Panc1 (cell line): ENCODE results near the gene FOXO6. TPM values are rescaled to one million over a fixed set of nuclear protein-coding genes. Genes with fewer than 3 reads are reported as not detected.

ENCODE experiments used
- ATAC-seq: fragments of 200-7000 bp; cut with Tn5 transposase; 2 replicates; pipeline ENCODE4 v1.9.1; 2020; ENCODE audit warnings: mild to moderate bottlenecking, moderate library complexity
- BruUV-seq: library from RNA; stranded (reverse); fragments of 400-500 nt; replicated peaks from 2 replicates; lab custom pipeline; 2021; lab: Mats Ljungman, UMichigan
- CTCF ChIA-PET: fragments of 300-600 bp; sonication (Branson Sonifier 250); formaldehyde crosslinking; loops from one replicate; lab custom pipeline; 2022; ENCODE audit warnings: antibody characterized with exemption; lab: Charles Lee
- POLR2A ChIA-PET: fragments of 300-600 bp; sonication (Branson Sonifier 250); formaldehyde crosslinking; loops from one replicate; lab custom pipeline; 2022; ENCODE audit warnings: antibody characterized with exemption; lab: Charles Lee
- DNase-seq: peaks from one replicate; pipeline ENCODE4 v3.0.0-alpha.2; 2010; ENCODE audit warnings: low read depth, low spot score
- H3K27ac ChIP-seq: 2 replicates; pipeline ENCODE4 v1.5.1; 2011; ENCODE audit warnings: mild to moderate bottlenecking, low read length, inconsistent platforms
- H3K27me3 ChIP-seq: fragments of 200-500 bp; sonication (Bioruptor generic); 2 replicates; pipeline ENCODE4 v1.6.0; 2014; ENCODE audit warnings: low read length, inconsistent platforms; ENCODE audit not compliant: control insufficient read depth, insufficient read depth
- H3K36me3 ChIP-seq: fragments of 200-500 bp; sonication (Bioruptor generic); 2 replicates; pipeline ENCODE4 v1.5.1; 2014; ENCODE audit warnings: inconsistent platforms, mild to moderate bottlenecking, low read length, moderate library complexity; ENCODE audit not compliant: control insufficient read depth, insufficient read depth
- H3K4me1 ChIP-seq: 2 replicates; pipeline ENCODE4 v1.5.1; 2011; ENCODE audit warnings: inconsistent platforms, mild to moderate bottlenecking, low read length, moderate library complexity; ENCODE audit not compliant: control insufficient read depth, insufficient read depth
- H3K4me3 ChIP-seq, 2 experiments: 2 replicates each; pipeline ENCODE4 v1.5.1; 2011 to 2012; ENCODE audit warnings: low read depth in 2 of 2, low read length in 2 of 2, mild to moderate bottlenecking in 2 of 2, inconsistent platforms in 1 of 2, moderate library complexity in 1 of 2
- H3K9me3 ChIP-seq: fragments of 200-500 bp; sonication (Bioruptor generic); 2 replicates; pipeline ENCODE4 v1.5.1; 2014; ENCODE audit warnings: low read depth, mild to moderate bottlenecking, inconsistent platforms, low read length, moderate library complexity; ENCODE audit not compliant: control insufficient read depth, insufficient read depth
- POLR2AphosphoS5 ChIP-seq: IDR thresholded peaks from 2 replicates; pipeline ENCODE4 v1.6.1; 2012; ENCODE audit warnings: mild to moderate bottlenecking, low read depth, low read length, moderate library complexity
- SIN3A ChIP-seq: IDR thresholded peaks from 2 replicates; pipeline ENCODE4 v1.6.1; 2012; ENCODE audit warnings: low read depth, mild to moderate bottlenecking, low read length, moderate library complexity, borderline replicate concordance; ENCODE audit not compliant: insufficient read depth
- TCF7L2 ChIP-seq: IDR thresholded peaks from 2 replicates; pipeline ENCODE4 v1.6.1; 2011; ENCODE audit warnings: mild to moderate bottlenecking, low read depth, low read length, inconsistent platforms
- in situ Hi-C: cut with HindIII; loops from 2 replicates; pipeline ENCODE4 v1.10.0; 2016; ENCODE audit warnings: low sequenced_read_pairs, low pct_unique_long_range_greater_than_20kb
- intact Hi-C: fragments of 100-400 bp; cut with micrococcal nuclease; formaldehyde crosslinking; loops from one replicate; pipeline ENCODE4 v1.10.0; 2022; ENCODE audit not compliant: unreplicated experiment
- total RNA-seq: library from RNA; stranded (reverse); gene quantifications from one replicate; pipeline ENCODE4 v1.2.1, GENCODE V29; 2021; ENCODE audit not compliant: unreplicated experiment
- TF ChIP-seq, protein P1 (sequence below), 2 experiments: IDR thresholded peaks; 2 replicates each; pipeline ENCODE4 v1.6.1; 2011 to 2012; ENCODE audit warnings: low read depth in 2 of 2, control low read depth in 1 of 2, low read length in 1 of 2, mild to moderate bottlenecking in 1 of 2, moderate library complexity in 1 of 2; ENCODE audit not compliant: insufficient read depth in 1 of 2
- TF ChIP-seq, protein P2 (sequence below): fragments of 450-650 bp; IDR thresholded peaks from 2 replicates; pipeline ENCODE4 v1.5.1; 2017; ENCODE audit warnings: mild to moderate bottlenecking

The FOXO6 gene
- total RNA-seq, 1 experiment from 2014 or later: 2.5 TPM

DNA sequence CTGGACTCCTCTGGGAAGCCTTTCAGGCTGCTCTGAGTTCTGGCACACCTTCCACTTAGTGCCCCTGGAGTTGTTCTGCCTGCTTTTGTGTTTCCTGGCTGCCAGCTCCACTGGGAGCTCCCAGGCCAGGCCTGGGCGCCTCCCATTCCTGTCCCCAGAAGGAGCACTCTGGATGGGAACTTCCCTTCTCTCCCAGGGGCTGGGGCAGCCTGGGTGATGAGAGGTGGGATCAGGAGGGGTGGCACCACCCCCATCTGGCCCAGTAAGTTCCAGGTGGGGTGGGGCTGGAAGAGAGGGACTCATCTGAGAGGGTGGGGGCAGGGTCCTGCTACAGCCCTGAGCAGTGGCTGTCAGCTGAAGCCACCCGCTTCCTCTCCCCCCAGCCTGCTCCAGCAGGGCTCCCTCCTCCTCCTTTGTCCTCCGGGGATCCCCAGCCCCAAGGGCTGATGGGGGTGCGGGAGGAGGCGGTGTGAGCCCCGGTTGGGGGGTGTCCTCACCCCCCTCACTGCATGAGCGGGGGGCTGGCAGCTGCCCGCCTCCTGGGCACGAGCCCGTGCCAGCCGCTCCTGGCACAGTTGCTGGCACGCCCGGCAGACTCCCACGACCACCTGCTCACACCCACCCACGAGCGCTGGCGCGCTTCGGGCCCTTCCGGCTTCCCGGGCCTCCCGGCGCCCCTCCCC, 4.7 kb downstream of the FOXO6 start:
- DNase-seq: no peak
- H3K4me3 ChIP-seq: peak overlapping the region; percentile 12 to 33; a peak in 3 of 4 replicates
- no peak overlapping the region for H3K27ac ChIP-seq
- ChIA-PET CTCF (no interaction called here), POLR2A (no interaction called here)
- peaks cover 4% of the 10 kb centered on the region; the same call in 1 of the 2 replicates for H3K4me1 ChIP-seq
- no peak for TF ChIP-seq SIN3A
- TF ChIP-seq, protein P1, sequence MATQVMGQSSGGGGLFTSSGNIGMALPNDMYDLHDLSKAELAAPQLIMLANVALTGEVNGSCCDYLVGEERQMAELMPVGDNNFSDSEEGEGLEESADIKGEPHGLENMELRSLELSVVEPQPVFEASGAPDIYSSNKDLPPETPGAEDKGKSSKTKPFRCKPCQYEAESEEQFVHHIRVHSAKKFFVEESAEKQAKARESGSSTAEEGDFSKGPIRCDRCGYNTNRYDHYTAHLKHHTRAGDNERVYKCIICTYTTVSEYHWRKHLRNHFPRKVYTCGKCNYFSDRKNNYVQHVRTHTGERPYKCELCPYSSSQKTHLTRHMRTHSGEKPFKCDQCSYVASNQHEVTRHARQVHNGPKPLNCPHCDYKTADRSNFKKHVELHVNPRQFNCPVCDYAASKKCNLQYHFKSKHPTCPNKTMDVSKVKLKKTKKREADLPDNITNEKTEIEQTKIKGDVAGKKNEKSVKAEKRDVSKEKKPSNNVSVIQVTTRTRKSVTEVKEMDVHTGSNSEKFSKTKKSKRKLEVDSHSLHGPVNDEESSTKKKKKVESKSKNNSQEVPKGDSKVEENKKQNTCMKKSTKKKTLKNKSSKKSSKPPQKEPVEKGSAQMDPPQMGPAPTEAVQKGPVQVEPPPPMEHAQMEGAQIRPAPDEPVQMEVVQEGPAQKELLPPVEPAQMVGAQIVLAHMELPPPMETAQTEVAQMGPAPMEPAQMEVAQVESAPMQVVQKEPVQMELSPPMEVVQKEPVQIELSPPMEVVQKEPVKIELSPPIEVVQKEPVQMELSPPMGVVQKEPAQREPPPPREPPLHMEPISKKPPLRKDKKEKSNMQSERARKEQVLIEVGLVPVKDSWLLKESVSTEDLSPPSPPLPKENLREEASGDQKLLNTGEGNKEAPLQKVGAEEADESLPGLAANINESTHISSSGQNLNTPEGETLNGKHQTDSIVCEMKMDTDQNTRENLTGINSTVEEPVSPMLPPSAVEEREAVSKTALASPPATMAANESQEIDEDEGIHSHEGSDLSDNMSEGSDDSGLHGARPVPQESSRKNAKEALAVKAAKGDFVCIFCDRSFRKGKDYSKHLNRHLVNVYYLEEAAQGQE (IDR thresholded peaks at IDR 0.05; ENCODE audit: insufficient read depth in 1 of 2, low read depth in 2 of 2, low read length in 1 of 2): no peak
- in situ Hi-C loops (no loop called here), intact Hi-C loops (no loop called here)
- H3K27me3 ChIP-seq: no peaks in the 10 kb centered on the region
- H3K36me3 ChIP-seq: no peaks in the 10 kb centered on the region
- no peak for ATAC-seq
- no peaks in the 10 kb centered on the region for H3K9me3 ChIP-seq
- no TSS peak for BruUV-seq

DNA sequence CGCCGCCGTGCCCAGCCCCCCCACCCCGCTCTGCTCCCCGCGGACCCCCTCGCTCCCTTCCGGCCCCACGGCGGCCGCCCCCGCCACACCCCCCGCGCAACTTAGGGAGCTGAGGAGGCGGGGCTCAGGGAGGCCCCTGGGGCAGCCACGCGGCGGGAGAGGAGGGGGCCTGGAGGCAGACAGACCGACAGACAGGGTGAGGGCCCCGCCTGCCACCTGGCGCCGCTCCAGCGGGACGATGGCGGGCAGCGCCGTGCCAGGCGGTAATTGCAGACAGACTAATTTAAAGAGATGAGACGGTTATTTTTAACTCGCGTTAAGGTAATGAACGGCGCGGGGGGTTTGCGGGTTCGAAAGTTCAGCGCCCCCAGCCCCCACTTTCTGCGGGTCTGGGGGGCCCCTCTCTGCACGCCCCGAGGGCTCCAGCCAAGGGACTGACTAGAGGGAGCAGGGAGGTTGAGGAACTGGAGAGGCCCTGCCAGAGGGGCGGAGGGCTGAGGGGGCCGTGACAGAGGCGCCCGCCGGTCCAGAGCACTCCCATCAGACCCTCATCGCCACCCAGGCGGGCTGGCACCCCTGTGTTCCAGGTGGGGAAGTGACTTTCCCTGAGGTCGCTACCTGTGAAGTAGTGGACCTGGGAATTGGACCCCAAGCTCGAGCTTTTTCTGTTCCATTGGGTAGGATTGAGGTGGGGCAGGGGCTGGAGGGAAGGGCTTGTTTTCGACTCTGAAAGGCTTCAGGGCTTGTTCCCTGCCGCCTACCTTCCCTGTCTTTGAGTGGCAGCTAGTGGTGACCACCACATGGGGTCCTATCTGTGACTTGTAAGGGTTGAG, 5.4 kb downstream of the FOXO6 start:
- intact Hi-C loops (no loop called here), in situ Hi-C loops (no loop called here)
- Histone ChIP-seq H3K9me3 (no peaks in the 10 kb centered on the region), H3K4me3 (peak overlapping the region; percentile 31 to 49), H3K36me3 (no peaks in the 10 kb centered on the region), H3K27me3 (no peaks in the 10 kb centered on the region), H3K27ac (no peak overlapping the region), H3K4me1 (peaks cover 9% of the 10 kb centered on the region)
- POLR2A ChIA-PET: no interaction called here
- TF ChIP-seq POLR2AphosphoS5 (no peak), SIN3A (no peak), TCF7L2 (no peak)
- TF ChIP-seq, protein P1 (IDR thresholded peaks at IDR 0.05; ENCODE audit: insufficient read depth in 1 of 2, low read depth in 2 of 2, low read length in 1 of 2): no peak
- TF ChIP-seq, protein P2, sequence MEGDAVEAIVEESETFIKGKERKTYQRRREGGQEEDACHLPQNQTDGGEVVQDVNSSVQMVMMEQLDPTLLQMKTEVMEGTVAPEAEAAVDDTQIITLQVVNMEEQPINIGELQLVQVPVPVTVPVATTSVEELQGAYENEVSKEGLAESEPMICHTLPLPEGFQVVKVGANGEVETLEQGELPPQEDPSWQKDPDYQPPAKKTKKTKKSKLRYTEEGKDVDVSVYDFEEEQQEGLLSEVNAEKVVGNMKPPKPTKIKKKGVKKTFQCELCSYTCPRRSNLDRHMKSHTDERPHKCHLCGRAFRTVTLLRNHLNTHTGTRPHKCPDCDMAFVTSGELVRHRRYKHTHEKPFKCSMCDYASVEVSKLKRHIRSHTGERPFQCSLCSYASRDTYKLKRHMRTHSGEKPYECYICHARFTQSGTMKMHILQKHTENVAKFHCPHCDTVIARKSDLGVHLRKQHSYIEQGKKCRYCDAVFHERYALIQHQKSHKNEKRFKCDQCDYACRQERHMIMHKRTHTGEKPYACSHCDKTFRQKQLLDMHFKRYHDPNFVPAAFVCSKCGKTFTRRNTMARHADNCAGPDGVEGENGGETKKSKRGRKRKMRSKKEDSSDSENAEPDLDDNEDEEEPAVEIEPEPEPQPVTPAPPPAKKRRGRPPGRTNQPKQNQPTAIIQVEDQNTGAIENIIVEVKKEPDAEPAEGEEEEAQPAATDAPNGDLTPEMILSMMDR: no peak
- DNase-seq (no peak), ATAC-seq (no peak)
- CTCF ChIA-PET: no interaction called here
- BruUV-seq: no TSS peak
